Measurements from ENCODE around the gene GGT6. TPM values are rescaled to one million over a fixed set of nuclear protein-coding genes. Genes with fewer than 3 reads are reported as not detected.

The GGT6 gene
- total RNA-seq, 1 donor from 2014 or later: 41.6 TPM

- ATAC-seq: no peak
These were observed 22.7 kb downstream of the GGT6 start for GRCh38 chr17:4537451-4538235.

DNA sequence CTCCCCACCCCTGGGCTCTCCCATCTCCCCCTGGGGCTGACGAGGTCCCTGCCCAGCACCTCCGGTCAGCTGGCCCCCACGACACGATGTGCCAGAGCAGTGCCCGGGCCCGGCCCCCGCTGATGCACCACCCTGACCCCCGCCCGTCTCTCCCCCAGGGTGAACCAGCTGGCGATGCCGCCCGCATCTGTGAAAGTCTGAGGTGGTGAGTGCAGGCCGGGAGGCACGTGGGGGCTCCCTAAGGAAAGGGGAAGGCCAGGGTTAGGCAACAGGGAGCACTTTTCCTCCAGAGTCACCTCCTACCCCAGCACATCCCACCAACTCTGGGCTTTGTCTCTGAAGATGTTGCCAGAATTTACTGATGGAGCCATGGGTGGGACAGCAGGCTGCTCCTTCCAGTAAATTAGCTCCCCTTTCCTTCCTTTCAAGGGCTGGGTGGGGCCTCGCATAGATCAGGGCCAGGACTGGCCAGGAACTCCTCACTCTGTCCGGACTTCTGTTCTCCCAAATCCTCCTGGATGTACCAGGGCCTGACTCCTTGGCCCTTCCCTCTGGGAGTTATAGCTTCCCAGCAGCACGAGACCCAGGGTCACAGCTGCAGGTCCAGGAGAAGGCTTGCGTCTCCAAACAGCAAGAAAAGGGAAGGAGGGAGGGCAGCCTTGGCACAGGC, 23.5 kb downstream of the GGT6 start:
- peak; percentile 2 for ATAC-seq

DNA sequence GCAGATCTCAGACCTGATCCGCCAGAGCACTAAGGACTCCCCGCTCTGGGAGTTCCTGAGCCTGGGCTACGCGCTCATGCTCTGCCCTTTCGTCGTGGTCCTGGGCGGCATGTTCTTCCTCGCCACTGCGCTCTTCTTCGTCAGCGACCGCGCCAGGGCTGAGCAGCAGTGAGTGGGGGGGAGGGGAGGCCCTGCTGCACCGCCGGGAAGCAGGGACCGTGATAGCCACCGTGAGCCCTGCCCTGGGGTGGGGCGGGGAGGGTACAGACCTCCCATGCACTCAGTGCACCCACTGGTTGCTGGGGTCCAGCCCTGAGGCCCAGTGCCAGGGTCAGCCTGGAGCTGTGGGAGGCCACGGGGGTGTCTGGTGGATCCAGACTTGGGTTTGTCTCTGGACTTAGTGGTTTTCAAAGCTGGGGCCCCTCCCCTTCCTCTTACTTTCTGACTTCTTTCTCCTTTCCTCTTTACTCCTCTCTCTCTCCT, 24.1 kb downstream of the GGT6 start:
- ATAC-seq: no peak

DNA sequence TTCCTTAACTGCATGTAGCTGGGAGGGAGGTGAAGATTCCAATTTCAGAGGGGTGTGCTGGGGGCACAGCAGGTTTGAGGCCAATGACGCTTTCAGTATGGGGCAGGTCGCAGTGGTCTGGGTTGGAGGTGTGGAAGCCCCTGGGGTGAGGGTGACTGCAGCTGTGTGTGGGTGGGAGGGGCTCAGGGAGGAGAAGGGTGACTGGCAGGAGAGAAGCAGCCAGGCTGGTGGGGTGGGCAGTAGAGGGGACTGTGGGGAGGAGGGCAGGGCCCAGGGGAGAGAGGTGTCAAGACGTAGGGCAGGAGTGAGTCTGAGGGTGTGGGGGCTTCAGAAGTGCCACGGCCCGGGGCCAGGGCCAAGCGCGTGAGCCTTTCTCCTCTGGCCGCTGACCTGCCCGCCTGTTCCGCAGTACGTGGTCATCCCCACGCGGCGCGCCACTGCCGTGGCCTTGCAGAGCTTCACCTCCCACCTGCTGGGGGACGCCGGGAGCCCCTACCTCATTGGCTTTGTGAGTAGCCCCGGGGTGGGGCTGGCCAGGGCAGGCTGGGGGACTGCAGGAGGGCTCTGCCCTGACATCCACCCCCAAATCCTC, 24.6 kb downstream of the GGT6 start:
- ATAC-seq: no peak

DNA sequence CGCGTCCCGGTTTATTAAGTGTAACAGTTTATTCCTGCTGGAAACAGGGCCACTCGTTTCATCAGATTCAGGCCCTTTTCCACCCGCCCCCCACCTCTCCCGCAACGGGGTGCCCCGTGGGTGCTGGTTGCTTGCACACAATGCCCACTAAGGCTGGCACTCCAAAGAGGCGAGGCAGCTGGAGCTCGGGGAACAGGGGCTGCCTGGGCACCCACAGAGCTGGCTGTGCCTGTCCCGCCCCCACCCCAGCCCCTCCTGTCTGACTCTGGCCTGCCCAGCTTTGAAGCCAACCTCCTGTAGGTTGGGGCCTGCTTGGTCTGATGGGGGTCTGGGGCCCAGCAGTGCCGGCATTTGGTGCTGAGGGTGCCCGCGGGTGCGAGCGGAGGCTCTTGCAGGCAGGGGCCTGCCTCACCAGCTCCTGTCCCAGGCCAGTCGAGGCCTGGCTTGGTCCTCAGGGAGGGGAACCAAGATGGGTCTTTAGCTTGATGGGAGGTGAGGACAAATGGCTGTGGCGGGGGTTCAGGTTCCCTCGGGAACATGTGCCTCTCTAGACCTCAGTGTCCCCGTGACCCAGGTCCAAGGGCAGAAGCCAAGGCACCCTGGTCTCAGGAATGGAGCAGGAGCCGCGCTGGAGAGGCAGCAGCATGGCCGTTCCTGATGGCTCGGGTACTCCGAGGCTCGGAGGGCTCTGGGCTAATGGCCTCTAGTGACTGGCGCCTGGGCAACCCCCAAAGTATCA, 25.3 kb downstream of the GGT6 start:
- ATAC-seq: no peak

- peak; percentile 12 for ATAC-seq
These were observed 25.9 kb downstream of the GGT6 start for GRCh38 chr17:4534515-4534914.

DNA sequence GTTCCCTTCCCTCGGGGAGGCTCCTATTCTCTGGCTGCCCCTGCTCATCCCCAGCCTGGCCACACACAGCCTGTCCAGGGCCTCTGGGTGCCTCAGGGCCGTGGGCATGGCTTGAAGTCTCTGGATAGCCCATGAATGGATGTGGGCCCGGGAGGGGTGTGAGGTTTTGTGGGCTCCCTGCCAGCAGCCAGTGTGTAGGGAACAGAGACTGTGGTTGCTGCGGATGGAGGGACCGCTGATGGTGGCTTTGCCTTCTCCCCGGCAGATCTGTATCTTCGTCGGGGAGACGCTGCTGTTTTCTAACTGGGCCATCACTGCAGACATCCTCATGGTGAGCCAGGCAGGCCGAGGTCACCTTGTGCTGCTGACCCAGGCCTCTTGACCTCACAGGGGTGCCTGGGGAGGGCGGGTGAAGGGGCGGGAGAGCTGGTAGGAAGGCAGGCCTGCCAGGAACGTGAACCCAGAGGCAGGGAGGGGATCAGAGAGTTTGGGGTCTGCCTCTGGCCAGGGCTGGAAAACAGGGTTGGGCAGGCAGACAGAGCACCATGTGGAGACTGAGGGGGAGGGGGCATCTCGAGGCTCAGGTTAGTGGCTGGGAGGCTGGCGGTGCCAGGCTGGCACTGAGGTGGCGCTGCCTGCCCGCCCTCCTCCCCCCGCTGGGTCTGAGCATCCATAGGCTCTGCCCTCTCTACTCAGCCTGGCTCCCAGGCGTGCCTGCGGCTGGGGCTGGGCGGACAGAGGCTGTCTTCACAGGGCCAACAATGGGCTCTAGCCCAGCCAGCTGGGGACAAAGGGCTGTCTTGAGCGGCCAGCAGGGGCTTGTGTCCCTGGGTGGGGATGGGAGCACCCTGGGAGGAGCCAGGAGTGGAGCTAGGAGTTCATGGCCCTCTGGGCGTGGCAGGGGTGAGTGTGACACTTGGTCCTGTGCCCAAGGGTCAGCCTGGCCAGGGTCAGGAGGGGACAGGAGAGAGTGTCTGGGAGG, 26.6 kb downstream of the GGT6 start:
- ATAC-seq: peak; percentile 29

GRCh38 chr17:4532860-4533522, 27.4 kb downstream of the GGT6 start:
- no peak for ATAC-seq

DNA sequence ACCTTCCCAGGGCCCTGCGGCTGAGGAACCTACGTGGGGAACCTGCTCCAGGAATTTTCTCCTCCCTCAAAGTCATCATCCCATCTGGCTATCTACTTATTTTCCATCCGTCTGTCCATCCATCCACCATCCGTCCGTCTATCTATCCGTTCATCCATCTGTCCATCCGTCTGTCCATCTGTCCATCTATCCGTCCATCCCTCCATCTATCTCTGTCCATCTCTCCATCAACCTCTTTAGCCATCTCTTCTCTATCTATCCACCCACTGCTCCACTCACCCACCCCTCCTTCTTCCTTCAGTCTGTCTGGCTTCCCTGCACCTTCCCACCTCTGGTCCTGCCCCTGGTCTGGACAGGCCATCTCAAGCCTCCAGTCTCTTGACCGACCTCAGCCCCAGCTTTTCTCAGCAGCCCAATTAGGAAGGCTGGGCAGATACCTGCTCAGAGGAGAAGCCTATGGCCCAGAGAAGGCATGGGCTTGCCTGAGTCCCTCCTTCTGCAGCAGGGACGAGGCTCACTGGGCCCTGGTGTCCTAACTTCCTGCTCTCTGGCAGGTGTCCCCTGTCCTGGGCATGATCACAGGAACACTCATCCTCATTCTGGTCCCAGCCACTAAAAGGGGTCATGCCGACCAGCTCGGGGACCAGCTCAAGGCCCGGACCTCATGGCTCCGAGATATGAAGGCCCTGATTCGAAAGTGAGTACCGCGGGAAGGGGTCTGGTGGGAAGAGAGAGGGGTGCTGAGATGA, 28.2 kb downstream of the GGT6 start:
- no peak for ATAC-seq

GRCh38 chr17:4530799-4531730, 29.3 kb downstream of the GGT6 start:
- no peak for ATAC-seq

- no peak for ATAC-seq
These were observed 30.7 kb downstream of the GGT6 start for GRCh38 chr17:4529533-4530152.

DNA sequence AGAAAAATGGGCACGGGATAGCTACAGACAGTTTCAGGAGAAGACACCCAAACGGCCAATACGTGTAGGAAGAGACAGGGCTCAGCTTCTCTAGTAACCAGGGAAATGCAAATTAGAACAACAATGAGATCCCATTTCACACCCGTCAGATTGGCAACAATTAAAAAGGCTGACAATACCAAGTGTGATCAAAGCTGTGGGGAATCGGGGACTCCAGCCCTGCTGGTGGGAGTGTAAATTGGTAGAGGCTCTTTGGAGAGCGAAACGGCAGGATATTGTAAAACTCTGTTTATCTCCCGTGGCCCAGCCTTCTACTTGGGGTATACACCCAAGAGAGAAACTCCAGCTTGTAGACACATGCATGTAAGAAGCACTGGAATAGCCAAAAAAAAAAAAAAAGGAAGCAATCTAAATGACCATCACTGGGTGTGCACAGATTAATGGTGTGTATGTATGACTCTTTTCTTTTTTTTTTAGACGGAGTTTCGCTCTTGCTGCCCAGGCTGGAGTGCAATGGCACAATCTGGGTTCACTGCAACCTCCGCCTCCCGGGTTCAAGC, 32.7 kb downstream of the GGT6 start:
- ATAC-seq: no peak

DNA sequence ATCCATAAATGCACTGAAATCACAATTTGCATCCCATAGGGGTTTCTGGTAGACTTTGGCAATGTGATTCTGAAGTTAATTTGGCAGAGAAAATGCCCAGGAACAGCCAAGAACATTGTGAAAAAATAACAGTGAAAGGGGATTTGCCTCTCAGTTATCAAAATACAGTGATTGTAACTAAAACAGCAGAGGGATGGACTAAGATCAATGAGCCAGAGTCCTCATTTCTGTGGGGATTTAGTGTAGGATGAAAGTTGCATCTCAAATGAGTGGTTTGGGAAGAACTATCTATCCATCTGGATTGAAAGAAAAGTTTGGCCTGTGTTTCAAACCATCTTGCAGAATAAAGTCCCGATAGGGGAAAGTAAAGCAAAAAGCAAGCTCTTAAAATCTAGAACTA, 33.2 kb downstream of the GGT6 start:
- ATAC-seq: no peak

DNA sequence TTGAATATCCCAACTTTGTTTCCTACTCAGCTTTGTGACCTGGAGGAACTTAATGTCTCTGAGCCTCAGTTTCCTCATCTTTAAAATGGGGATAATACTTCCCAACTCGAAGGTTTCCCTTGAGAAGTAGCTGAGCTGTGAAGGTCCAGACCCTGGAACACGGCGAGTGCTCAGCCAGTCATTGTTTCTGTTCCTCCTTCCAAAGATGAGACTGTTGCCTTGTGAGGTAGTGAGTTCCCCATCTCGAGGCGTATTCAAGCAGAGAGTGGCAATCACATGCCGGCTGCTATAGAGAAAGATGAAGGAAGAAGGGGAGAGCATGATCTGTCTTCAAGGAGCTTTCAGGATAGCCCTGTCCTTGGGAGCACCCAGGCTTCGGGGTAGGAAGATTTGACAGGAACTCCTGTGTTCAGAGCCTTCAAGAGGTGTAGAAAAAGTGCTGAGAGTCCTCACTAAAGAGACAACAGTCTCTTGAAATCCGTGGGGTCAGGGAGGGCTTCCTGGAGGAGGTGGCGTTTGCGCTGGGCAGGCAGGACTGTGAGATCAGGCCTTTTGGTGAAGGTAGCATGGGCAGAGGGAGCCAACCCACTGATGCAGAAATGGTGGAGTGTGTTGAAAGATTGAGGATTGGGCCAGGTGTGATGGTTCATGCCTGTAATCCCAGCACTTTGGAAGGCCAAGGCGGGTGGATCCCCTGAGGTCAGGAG, 34.5 kb downstream of the GGT6 start:
- ATAC-seq: no peak

- no peak for ATAC-seq
These were observed 36.4 kb downstream of the GGT6 start for GRCh38 chr17:4523946-4524345.

- no peak for ATAC-seq
These were observed 37.7 kb downstream of the GGT6 start for GRCh38 chr17:4522661-4523060.

- peak; percentile 67 for ATAC-seq
These were observed 39.3 kb downstream of the GGT6 start for GRCh38 chr17:4520894-4521600.

Data from esophagus mucosa (tissue), 1 donor.